ENCODE measurements around the gene SEPTIN12.

- no peak for TF ChIP-seq CTCF (IDR thresholded peaks at IDR 0.05)
- TF ChIP-seq POLR2A (IDR thresholded peaks at IDR 0.05): no peak
These were observed 43.4 kb downstream of the SEPTIN12 start for GRCh38 chr16:4744555-4745273.

Measured in esophagus squamous epithelium (tissue), 4 donors.